HG03103 (cell line): ENCODE results near the gene RMI1.
A peak's percentile ranks its signal among the peaks of the same experiment; 100 is the strongest.
"Not testable (repeated sequence)": the region's sequence is repeated elsewhere in the genome, so short reads cannot be mapped to it uniquely, and the experiment has no call there.

ENCODE experiments used
- ATAC-seq: cut with Tn5 transposase; IDR thresholded peaks from one replicate; pipeline ENCODE4 v1.9.1; 2021; ENCODE audit warnings: low read depth; ENCODE audit not compliant: unreplicated experiment

Gene RMI1

DNA sequence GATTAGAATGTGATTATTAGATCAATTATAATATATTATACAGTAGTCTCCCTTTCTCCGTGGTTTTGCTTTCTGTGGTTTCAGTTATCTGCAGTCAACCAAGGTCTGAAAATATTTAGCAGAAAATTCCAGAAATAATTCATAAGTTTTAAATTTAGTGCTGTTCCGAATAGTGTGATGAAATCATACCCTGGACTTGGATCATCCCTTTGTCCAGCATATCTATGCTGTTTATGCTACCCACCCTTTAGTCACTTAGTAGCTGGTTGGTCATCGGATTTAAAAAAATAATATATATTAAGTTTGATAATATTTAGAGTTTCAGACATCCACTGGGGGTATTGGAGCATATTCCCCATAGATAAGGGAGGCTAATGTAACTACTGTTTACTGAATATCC lies 19.6 kb downstream of the RMI1 start:
- no peak for ATAC-seq

DNA sequence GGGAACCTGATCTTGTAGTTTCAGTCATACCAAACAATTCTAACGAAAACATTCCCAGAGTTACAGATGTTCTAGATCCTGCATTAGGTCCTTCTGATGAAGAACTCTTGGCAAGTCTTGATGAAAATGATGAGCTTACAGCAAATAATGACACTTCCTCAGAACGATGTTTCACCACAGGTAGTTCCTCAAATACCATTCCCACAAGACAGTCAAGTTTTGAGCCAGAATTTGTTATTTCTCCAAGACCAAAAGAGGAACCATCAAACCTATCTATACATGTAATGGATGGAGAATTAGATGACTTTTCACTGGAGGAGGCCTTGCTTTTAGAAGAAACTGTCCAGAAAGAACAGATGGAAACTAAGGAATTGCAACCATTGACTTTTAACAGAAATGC lies 21.0 kb downstream of the RMI1 start:
- ATAC-seq, result no peak

DNA sequence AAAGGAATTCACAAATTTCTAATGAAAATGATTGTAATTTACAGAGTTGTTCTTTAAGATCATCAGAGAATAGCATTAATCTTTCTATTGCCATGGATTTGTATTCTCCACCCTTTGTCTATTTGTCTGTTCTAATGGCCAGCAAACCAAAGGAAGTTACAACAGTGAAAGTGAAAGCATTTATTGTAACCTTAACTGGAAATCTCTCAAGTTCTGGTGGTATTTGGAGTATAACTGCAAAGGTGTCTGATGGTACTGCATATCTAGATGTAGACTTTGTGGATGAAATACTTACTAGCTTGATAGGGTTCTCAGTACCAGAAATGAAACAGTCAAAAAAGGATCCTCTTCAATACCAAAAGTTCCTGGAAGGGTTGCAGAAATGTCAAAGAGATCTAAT lies 21.7 kb downstream of the RMI1 start:
- peak; percentile 78 for ATAC-seq

DNA sequence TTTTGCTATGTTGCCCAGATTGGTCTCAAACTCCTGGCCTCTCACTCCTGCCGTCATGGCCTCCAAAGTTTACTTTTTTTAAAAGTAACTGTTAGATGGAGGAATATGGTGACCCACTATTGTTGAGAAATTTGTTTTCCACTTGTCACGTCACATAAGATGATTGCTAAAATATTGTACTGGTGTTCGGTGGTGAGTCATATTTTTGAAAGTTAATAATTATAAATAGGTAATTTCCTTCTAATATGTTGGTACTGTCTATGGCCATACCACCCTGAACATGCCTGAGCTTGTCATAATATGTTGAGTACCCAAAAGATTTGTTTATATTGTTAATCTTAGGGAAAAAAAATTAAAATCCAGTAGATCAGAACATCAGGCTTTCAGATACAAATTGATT lies 22.6 kb downstream of the RMI1 start:
- no peak for ATAC-seq

DNA sequence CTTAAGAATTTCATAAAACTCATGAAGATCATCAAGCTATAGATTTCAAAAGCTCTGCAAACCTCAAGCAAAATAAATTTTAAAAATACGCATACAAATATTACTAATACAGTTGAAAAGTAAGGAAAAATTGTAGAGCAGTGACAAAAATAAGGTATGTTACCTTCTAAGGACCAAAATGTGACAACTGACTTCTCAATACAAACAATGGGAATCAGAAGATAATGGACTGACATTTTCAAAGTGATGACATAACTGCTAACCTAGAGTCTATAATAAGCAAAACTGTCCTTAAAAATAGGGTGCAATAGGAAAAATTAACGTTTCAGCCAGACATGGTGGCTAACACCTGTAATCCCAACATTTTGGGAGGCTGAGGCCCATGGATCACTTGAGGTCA lies 27.1 kb downstream of the RMI1 start:
- ATAC-seq, result no peak

DNA sequence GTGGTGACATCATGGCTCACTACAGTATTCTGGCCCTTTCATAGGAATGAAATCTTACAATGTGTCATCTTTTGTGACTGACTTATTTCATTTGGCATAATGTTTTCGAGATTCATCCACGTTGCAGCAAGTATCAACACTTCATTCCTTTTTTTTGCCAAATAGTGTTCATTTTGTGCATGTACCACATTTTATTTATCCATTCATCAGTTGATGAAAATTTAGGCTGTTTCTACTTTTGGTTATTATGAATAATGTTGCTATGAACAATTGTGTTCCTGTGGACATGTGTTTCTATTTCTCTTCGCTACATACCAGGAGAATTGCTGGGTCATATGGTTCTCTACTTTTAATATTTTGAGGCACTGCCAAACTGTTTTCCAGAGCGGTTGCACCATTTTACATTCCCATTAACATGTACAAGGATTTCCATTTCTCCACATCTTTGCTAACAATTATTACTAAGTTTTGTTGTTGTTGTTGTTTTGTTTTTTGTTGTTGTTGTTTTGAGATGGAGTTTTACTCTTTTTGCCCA lies 43.5 kb downstream of the RMI1 start:
- no peak for ATAC-seq

DNA sequence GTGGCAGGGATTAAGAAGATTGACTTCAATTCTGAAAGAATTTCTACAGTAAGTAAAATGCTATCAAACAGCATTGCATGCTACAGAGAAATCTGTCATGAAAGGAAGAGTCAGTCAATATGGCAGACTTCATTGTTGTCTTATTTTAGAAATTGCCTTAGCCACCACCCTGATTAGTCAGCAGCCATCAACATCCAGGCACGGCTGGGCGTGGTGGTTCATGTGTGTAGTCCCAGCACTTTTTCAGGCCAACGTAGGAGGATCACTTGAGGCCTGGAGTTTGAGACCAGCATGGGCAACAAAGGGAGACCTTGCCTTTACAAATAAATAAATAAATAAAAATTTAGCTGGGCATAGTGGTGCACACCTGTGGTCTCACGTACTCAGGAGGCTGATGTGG lies 46.6 kb downstream of the RMI1 start:
- no peak for ATAC-seq

DNA sequence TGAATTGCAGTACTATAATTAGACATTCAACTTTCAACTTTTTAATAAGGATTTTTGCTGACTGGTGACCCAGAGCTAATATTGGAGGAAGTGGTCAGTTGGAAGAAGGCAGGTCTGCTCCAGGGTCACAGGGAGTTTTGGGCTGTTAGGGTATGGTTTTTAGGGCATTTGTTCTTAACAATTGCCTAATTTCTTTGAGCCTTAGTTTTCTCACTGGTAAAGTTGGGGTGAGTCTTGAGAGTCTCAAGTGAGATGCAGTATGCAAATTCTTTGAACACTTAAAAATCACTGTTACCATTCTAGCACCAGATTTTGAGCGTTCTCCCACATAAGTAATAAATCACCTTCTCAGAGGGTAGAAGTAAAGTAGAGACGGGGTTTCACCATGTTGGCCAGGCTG lies 50.9 kb downstream of the RMI1 start:
- ATAC-seq, result no peak

DNA sequence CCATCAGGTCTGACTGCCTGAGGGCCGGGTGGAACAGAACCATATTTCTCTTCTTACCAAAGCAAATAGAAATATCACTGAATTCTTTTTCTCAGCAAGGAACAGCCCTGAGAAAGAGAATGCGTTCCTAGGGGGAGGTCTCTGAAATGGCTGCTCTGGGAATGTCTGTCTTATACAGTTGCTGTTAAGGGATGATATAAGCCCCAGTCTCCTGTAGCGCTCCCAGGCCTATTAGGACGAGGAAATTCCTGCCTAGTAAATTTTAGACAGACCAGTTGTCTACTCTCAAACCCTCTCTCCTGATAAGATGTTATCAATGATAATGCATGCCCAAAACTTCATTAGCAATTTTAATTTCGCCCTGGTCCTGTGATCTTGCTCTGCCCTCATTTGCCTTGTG lies 61.3 kb downstream of the RMI1 start:
- ATAC-seq, result not testable (repeated sequence)

DNA sequence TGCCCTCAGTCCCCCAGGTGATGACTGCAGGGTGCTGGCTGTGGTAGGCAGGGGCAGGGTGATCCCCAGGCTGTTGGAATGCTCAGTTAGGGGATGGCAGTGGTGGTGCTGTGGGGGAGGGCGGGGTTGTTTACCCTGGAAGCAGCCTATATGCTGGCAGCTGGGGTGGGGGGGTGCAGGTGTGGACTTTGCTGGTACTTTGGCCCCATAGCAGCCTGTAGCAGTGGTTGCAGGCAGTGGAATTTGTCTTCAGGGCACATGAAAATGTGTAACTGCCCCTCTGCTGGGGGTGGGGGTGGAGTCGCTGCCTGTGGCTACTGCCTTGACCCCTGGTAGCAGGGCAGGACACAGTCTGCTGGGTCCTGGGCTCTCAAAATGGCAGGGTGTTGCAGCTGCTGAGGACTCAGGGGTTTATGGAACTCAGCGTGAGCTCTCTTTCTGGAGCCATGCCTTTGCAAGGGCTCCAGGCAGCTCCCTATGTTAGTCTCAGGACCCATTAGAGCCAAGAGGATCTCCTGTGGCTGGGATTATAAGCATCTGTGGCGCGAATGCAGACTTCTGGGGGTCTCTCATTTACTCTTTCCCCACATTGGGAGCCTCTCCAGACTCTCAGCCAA lies 65.0 kb downstream of the RMI1 start:
- ATAC-seq, result no peak
